CD4-positive, alpha-beta memory T cell (primary cell): Measurements from ENCODE around the gene LGALS3BP. TPM values are rescaled to one million over a fixed set of nuclear protein-coding genes. Genes with fewer than 3 reads are reported as not detected.
A peak's percentile ranks its signal among the peaks of the same experiment; 100 is the strongest.

Experiments
- CTCF ChIA-PET: fragments of 350-600 bp; sonication (Branson Sonifier 250); formaldehyde crosslinking; loops from one replicate; lab custom pipeline; 2021; ENCODE audit warnings: inconsistent platforms; ENCODE audit not compliant: partially characterized antibody; lab: Charles Lee
- POLR2A ChIA-PET: fragments of 350-600 bp; sonication (Branson Sonifier 250); formaldehyde crosslinking; loops from one replicate; lab custom pipeline; 2021; ENCODE audit not compliant: partially characterized antibody; lab: Charles Lee
- DNase-seq, 5 donors: peaks; one replicate each; pipeline versions ENCODE4 v3.0.0 to v3.0.0-alpha.2; 2020 to 2022; ENCODE audit warnings: mixed read lengths in 1 of 5
- H3K27ac ChIP-seq: one replicate; pipeline ENCODE4 v1.7.0; 2013; ENCODE audit warnings: low read depth, low read length
- H3K27me3 ChIP-seq: 2 replicates; pipeline ENCODE4 v1.7.0; 2013; ENCODE audit warnings: mild to moderate bottlenecking, low read length, moderate library complexity; ENCODE audit not compliant: insufficient read depth
- H3K36me3 ChIP-seq: 2 replicates; pipeline ENCODE4 v1.7.0; 2013; ENCODE audit warnings: mild to moderate bottlenecking, low read length, moderate library complexity; ENCODE audit not compliant: insufficient read depth
- H3K4me1 ChIP-seq: 2 replicates; pipeline ENCODE4 v1.7.0; 2013; ENCODE audit warnings: mild to moderate bottlenecking, low read length, moderate library complexity; ENCODE audit not compliant: insufficient read depth
- H3K4me3 ChIP-seq, 2 donors: one replicate each; pipeline ENCODE4 v1.7.0; 2013; ENCODE audit warnings: low read length in 2 of 2, mild to moderate bottlenecking in 1 of 2
- H3K9me3 ChIP-seq, 2 donors: one replicate each; pipeline ENCODE4 v1.7.0; 2013; ENCODE audit warnings: low read length in 2 of 2, control low read depth in 1 of 2; ENCODE audit not compliant: control insufficient read depth in 1 of 2
- H3K27ac Mint-ChIP-seq, 7 donors: one replicate each; pipeline ENCODE4 v1.8.0; 2020 to 2021; ENCODE audit warnings: mixed read lengths in 7 of 7, mild to moderate bottlenecking in 6 of 7, inconsistent platforms in 3 of 7, moderate library complexity in 3 of 7
- H3K27me3 Mint-ChIP-seq, 2 donors: one replicate each; pipeline ENCODE4 v1.8.0; 2020 to 2021; ENCODE audit warnings: mixed read lengths in 2 of 2
- H3K36me3 Mint-ChIP-seq, 2 donors: one replicate each; pipeline ENCODE4 v1.8.0; 2020 to 2021; ENCODE audit warnings: mixed read lengths in 2 of 2, inconsistent platforms in 1 of 2, mild to moderate bottlenecking in 1 of 2
- H3K4me1 Mint-ChIP-seq, 4 donors: one replicate each; pipeline ENCODE4 v1.8.0; 2020 to 2021; ENCODE audit warnings: mixed read lengths in 4 of 4, mild to moderate bottlenecking in 1 of 4
- H3K4me3 Mint-ChIP-seq, 8 donors: one replicate each; pipeline ENCODE4 v1.8.0; 2020 to 2021; ENCODE audit warnings: mixed read lengths in 8 of 8, mild to moderate bottlenecking in 7 of 8, moderate library complexity in 6 of 8, inconsistent platforms in 3 of 8
- H3K9me3 Mint-ChIP-seq, 8 donors: one replicate each; pipeline ENCODE4 v1.8.0; 2020 to 2021; ENCODE audit warnings: mixed read lengths in 8 of 8, mild to moderate bottlenecking in 5 of 8, inconsistent platforms in 3 of 8, moderate library complexity in 1 of 8
- intact Hi-C: fragments of 100-400 bp; cut with micrococcal nuclease; formaldehyde crosslinking; loops from one replicate; pipeline ENCODE4 v1.15.1; 2023
- polyA plus RNA-seq, 2 donors: library from polyadenylated mRNA; unstranded; fragments of 300-500 nt; fragmentation: Illumina TruSeq; gene quantifications; one replicate each; pipeline ENCODE4 v1.2.3, GENCODE V29; 2021
- total RNA-seq, 2 experiments: library from RNA; stranded (reverse); gene quantifications; one replicate each; pipeline ENCODE4 v1.2.3, GENCODE V29; 2021

Gene LGALS3BP
- total and polyA plus RNA-seq, 4 experiments from 2014 or later, result 44.8 to 70.7 (median 51.0) TPM

- CTCF ChIA-PET, result no interaction called here
- H3K27me3 Mint-ChIP-seq, result no peaks in the 10 kb centered on the region
- POLR2A ChIA-PET, result no interaction called here
- H3K4me3 Mint-ChIP-seq, result peak overlapping the region in 4 of 8 donors; percentile 2 to 49 (median 19)
- no peak overlapping the region for H3K4me3 ChIP-seq
- no peak overlapping the region for H3K27ac ChIP-seq
- H3K4me1 Mint-ChIP-seq, result peaks cover 7 to 17% (median 12%) of the 10 kb centered on the region in 4 donors
- H3K27me3 ChIP-seq, result no peaks in the 10 kb centered on the region
- intact Hi-C loops, result no loop called here
- H3K4me1 ChIP-seq, result peaks cover 9% of the 10 kb centered on the region
- H3K9me3 Mint-ChIP-seq, result no peaks in the 10 kb centered on the region
- peak; percentile 21 to 69 (median 42) for DNase-seq
- H3K36me3 ChIP-seq, result no peaks in the 10 kb centered on the region
- H3K9me3 ChIP-seq, result no peaks in the 10 kb centered on the region
- peak overlapping the region; percentile 62 to 93 (median 80) for H3K27ac Mint-ChIP-seq
- H3K36me3 Mint-ChIP-seq, result no peaks in the 10 kb centered on the region
Observed at GRCh38 chr17:78933025-78933958, 46.4 kb downstream of the LGALS3BP start.

- ChIA-PET POLR2A (no interaction called here), CTCF (no interaction called here)
- H3K4me3 Mint-ChIP-seq, result no peak overlapping the region
- Histone ChIP-seq H3K4me3 (no peak overlapping the region), H3K27ac (no peak overlapping the region), H3K9me3 (no peaks in the 10 kb centered on the region), H3K36me3 (no peaks in the 10 kb centered on the region), H3K27me3 (no peaks in the 10 kb centered on the region), H3K4me1 (peaks cover 13% of the 10 kb centered on the region)
- intact Hi-C loops, result no loop called here
- no peaks in the 10 kb centered on the region for H3K36me3 Mint-ChIP-seq
- H3K4me1 Mint-ChIP-seq, result peaks cover 7 to 17% (median 12%) of the 10 kb centered on the region in 4 donors
- no peak overlapping the region for H3K27ac Mint-ChIP-seq
- H3K9me3 Mint-ChIP-seq, result no peaks in the 10 kb centered on the region
- DNase-seq, result no peak
- H3K27me3 Mint-ChIP-seq, result peaks cover 7 to 8% of the 10 kb centered on the region in 2 donors
Observed at GRCh38 chr17:78929908-78930775, 49.6 kb downstream of the LGALS3BP start.

GRCh38 chr17:78925662-78926555 is 53.8 kb downstream of the LGALS3BP start:
- Histone ChIP-seq H3K27ac (no peak overlapping the region), H3K4me1 (peaks cover 15% of the 10 kb centered on the region), H3K36me3 (no peaks in the 10 kb centered on the region), H3K4me3 (no peak overlapping the region), H3K9me3 (no peaks in the 10 kb centered on the region), H3K27me3 (no peaks in the 10 kb centered on the region)
- POLR2A ChIA-PET, result interaction anchor here (0.5 kb wide), 1 partner anchor 192 kb away, joined by 4 read pairs; no protein-coding TSS in a partner anchor
- H3K27ac Mint-ChIP-seq, result no peak overlapping the region
- peaks cover 0 to 2% (median 0%) of the 10 kb centered on the region in 8 donors for H3K9me3 Mint-ChIP-seq
- peak overlapping the region in 7 of 8 donors; percentile 5 to 64 (median 36) for H3K4me3 Mint-ChIP-seq
- H3K4me1 Mint-ChIP-seq, result peaks cover 5 to 18% (median 10%) of the 10 kb centered on the region in 4 donors
- peaks cover 7 to 12% of the 10 kb centered on the region in 2 donors for H3K27me3 Mint-ChIP-seq
- CTCF ChIA-PET, result no interaction called here
- no peaks in the 10 kb centered on the region for H3K36me3 Mint-ChIP-seq
- DNase-seq, result no peak
- intact Hi-C loops, result loop anchor here (1.0 kb wide), 1 partner anchor 61 kb away; no protein-coding TSS in a partner anchor

GRCh38 chr17:78925234-78925633 is 54.5 kb downstream of the LGALS3BP start, which contains the start of gene TIMP2:
Gene TIMP2 (minus strand): TSS chr17:78925387. CDS start chr17:78925088, 299 bp downstream.
- intact Hi-C loops, result loop anchor here (1.0 kb wide), 1 partner anchor 60 kb away; no protein-coding TSS in a partner anchor
- no peaks in the 10 kb centered on the region for H3K36me3 Mint-ChIP-seq
- Histone ChIP-seq H3K9me3 (no peaks in the 10 kb centered on the region), H3K4me3 (peak within 1 kb of the TSS in 1 of 2 donors; percentile 54), H3K4me1 (peaks cover 15% of the 10 kb centered on the region), H3K36me3 (no peaks in the 10 kb centered on the region), H3K27me3 (no peaks in the 10 kb centered on the region), H3K27ac (no peak within 1 kb of the TSS)
- H3K9me3 Mint-ChIP-seq, result peaks cover 0 to 2% (median 0%) of the 10 kb centered on the region in 8 donors
- peak within 1 kb of the TSS; percentile 75 to 90 (median 82) for H3K4me3 Mint-ChIP-seq
- POLR2A ChIA-PET, result interaction anchor here (0.5 kb wide), 1 partner anchor 191 kb away, joined by 4 read pairs; no protein-coding TSS in a partner anchor
- H3K27me3 Mint-ChIP-seq, result peaks cover 7 to 13% of the 10 kb centered on the region in 2 donors
- DNase-seq, result peak; percentile 55 to 74 (median 65)
- no peak within 1 kb of the TSS for H3K27ac Mint-ChIP-seq
- CTCF ChIA-PET, result no interaction called here
- peaks cover 5 to 18% (median 10%) of the 10 kb centered on the region in 4 donors for H3K4me1 Mint-ChIP-seq

- Histone ChIP-seq H3K4me3 (peak overlapping the region in 1 of 2 donors; percentile 54), H3K27ac (no peak overlapping the region), H3K4me1 (peaks cover 15% of the 10 kb centered on the region), H3K9me3 (no peaks in the 10 kb centered on the region), H3K36me3 (no peaks in the 10 kb centered on the region), H3K27me3 (no peaks in the 10 kb centered on the region)
- CTCF ChIA-PET, result no interaction called here
- Mint-ChIP-seq H3K36me3 (no peaks in the 10 kb centered on the region), H3K4me1 (peaks cover 5 to 18% (median 10%) of the 10 kb centered on the region in 4 donors), H3K27me3 (peaks cover 9 to 13% of the 10 kb centered on the region in 2 donors), H3K9me3 (peaks cover 0 to 2% (median 0%) of the 10 kb centered on the region in 8 donors), H3K4me3 (peak overlapping the region in 7 of 8 donors; percentile 75 to 90 (median 83)), H3K27ac (no peak overlapping the region)
- POLR2A ChIA-PET, result interaction anchor here (1.1 kb wide), 1 partner anchor 37 kb away, joined by 3 read pairs; no protein-coding TSS in a partner anchor
- no peak for DNase-seq
- intact Hi-C loops, result loop anchor here (1.0 kb wide), 1 partner anchor 59 kb away; no protein-coding TSS in a partner anchor
Observed at GRCh38 chr17:78924481-78925151, 55.1 kb downstream of the LGALS3BP start.
